Gastroesophageal sphincter (tissue), 4 donors: ENCODE results near the gene ACSM2B. TPM values are rescaled to one million over a fixed set of nuclear protein-coding genes. Genes with fewer than 3 reads are reported as not detected.

Experiments
- ATAC-seq: fragments of 150-250 bp; one replicate; pipeline ENCODE4 v1.9.1; 2016; ENCODE audit warnings: mild to moderate bottlenecking, moderate library complexity
- H3K27ac ChIP-seq, 4 donors: fragments of 200-600 bp; sonication (generic) in 3 of 4; 1 replicate in 3 of 4; 2 replicates in 1 of 4; pipeline ENCODE4 v1.5.1; 2016 to 2019
- H3K27me3 ChIP-seq: fragments of 200-600 bp; sonication (generic); one replicate; pipeline ENCODE4 v1.5.1; 2019
- H3K36me3 ChIP-seq, 2 donors: fragments of 200-600 bp; sonication (generic); one replicate each; pipeline ENCODE4 v1.5.1; 2019; ENCODE audit warnings: control low read depth in 1 of 2
- H3K4me1 ChIP-seq, 3 donors: fragments of 200-600 bp; sonication (generic); 1 replicate in 2 of 3; 2 replicates in 1 of 3; pipeline ENCODE4 v1.5.1; 2016 to 2019; ENCODE audit warnings: control low read depth in 2 of 3
- H3K4me3 ChIP-seq, 2 donors: fragments of 200-600 bp; sonication (generic); one replicate each; pipeline ENCODE4 v1.5.1; 2019; ENCODE audit warnings: mild to moderate bottlenecking in 1 of 2, moderate library complexity in 1 of 2
- H3K9me3 ChIP-seq, 3 donors: fragments of 200-600 bp; sonication (generic); one replicate each; pipeline ENCODE4 v1.5.1; 2017 to 2019; ENCODE audit warnings: control low read depth in 2 of 3
- CTCF ChIP-seq, 4 experiments: fragments of 200-600 bp in 2 of 4; fragments of 450-650 bp in 2 of 4; sonication (generic) in 1 of 4; IDR thresholded peaks; one replicate each; pipeline ENCODE4 v1.5.1; 2017 to 2019; ENCODE audit warnings: antibody characterized with exemption in 4 of 4, mild to moderate bottlenecking in 2 of 4, moderate library complexity in 2 of 4
- EP300 ChIP-seq: sonication (generic); formaldehyde crosslinking; IDR thresholded peaks from one replicate; pipeline ENCODE4 v1.6.1; 2017; ENCODE audit warnings: antibody characterized with exemption, mild to moderate bottlenecking
- POLR2A ChIP-seq, 2 donors: fragments of 450-650 bp; IDR thresholded peaks; one replicate each; pipeline ENCODE4 v1.6.1; 2017; ENCODE audit warnings: antibody characterized with exemption in 2 of 2, mild to moderate bottlenecking in 2 of 2, moderate library complexity in 1 of 2
- POLR2AphosphoS5 ChIP-seq: sonication (generic); formaldehyde crosslinking; IDR thresholded peaks from one replicate; pipeline ENCODE4 v1.6.1; 2017; ENCODE audit warnings: antibody characterized with exemption
- WGBS, 2 donors: methylation state at CpG; one replicate each; pipeline ENCODE4 v1.1.5; 2018; ENCODE audit warnings: low coverage in 1 of 2; 5-methylcytosine and 5-hydroxymethylcytosine counted together
- total RNA-seq, 4 donors: library from RNA; depleted of rRNA; stranded (reverse); fragments of >200 nt; gene quantifications; one replicate each; pipeline ENCODE4 v1.1.0, GENCODE V29; 2016

Gene ACSM2B
- total RNA-seq, 4 donors from 2014 or later: 0.13 TPM; not detected in 3

GRCh38 chr16:20620003-20620402 is 43.8 kb upstream of the ACSM2B start:
- Histone ChIP-seq H3K4me1 (peaks cover 0 to 1% (median 0%) of the 10 kb centered on the region in 3 donors), H3K27me3 (peaks cover 12% of the 10 kb centered on the region), H3K9me3 (no peaks in the 10 kb centered on the region), H3K36me3 (no peaks in the 10 kb centered on the region), H3K27ac (no peak overlapping the region), H3K4me3 (no peak overlapping the region)
- 73% methylated on average over 2 of the region's 2 CpGs; no CpG with 5 or more reads in 1 of the 2 donors for WGBS, 2 donors
- no peak for TF ChIP-seq POLR2A (IDR thresholded peaks at IDR 0.05)
- no peak for TF ChIP-seq CTCF (IDR thresholded peaks at IDR 0.05)
- TF ChIP-seq POLR2AphosphoS5: no peak
- no peak for TF ChIP-seq EP300
- ATAC-seq: no peak

GRCh38 chr16:20617271-20617670 is 41.1 kb upstream of the ACSM2B start:
- no peaks in the 10 kb centered on the region for H3K9me3 ChIP-seq
- H3K27ac ChIP-seq: no peak overlapping the region
- ATAC-seq: no peak
- H3K27me3 ChIP-seq: no peaks in the 10 kb centered on the region
- 36 to 40% methylated on average over 1 of the region's 1 CpG for WGBS, 2 donors
- no peak overlapping the region for H3K4me3 ChIP-seq
- H3K4me1 ChIP-seq: peaks cover 0 to 28% (median 0%) of the 10 kb centered on the region in 3 donors
- H3K36me3 ChIP-seq: no peaks in the 10 kb centered on the region
- TF ChIP-seq EP300 (no peak), CTCF (IDR thresholded peaks at IDR 0.05) (no peak), POLR2A (IDR thresholded peaks at IDR 0.05) (no peak), POLR2AphosphoS5 (no peak)

GRCh38 chr16:20614186-20615141 is 38.3 kb upstream of the ACSM2B start:
- Histone ChIP-seq H3K9me3 (no peaks in the 10 kb centered on the region), H3K4me1 (peaks cover 0 to 46% (median 4%) of the 10 kb centered on the region in 3 donors), H3K4me3 (no peak overlapping the region), H3K27me3 (no peaks in the 10 kb centered on the region), H3K36me3 (no peaks in the 10 kb centered on the region), H3K27ac (no peak overlapping the region)
- TF ChIP-seq EP300 (no peak), POLR2A (IDR thresholded peaks at IDR 0.05) (no peak)
- ATAC-seq: no peak
- WGBS, 2 donors: 25% methylated on average over 2 of the region's 3 CpGs; no CpG with 5 or more reads in 1 of the 2 donors

GRCh38 chr16:20613481-20614185 is 37.5 kb upstream of the ACSM2B start:
- Histone ChIP-seq H3K9me3 (no peaks in the 10 kb centered on the region), H3K4me3 (peak overlapping the region in 1 of 2 donors; percentile 0), H3K36me3 (no peaks in the 10 kb centered on the region), H3K27me3 (no peaks in the 10 kb centered on the region), H3K4me1 (peaks cover 0 to 46% (median 4%) of the 10 kb centered on the region in 3 donors), H3K27ac (peak overlapping the region in 2 of 4 donors; percentile 64 to 69)
- WGBS, 2 donors: 61 to 80% methylated on average over 2 to 5 of the region's 7 CpGs
- no peak for ATAC-seq
- TF ChIP-seq CTCF (IDR thresholded peaks at IDR 0.05) (no peak), EP300 (no peak), POLR2A (IDR thresholded peaks at IDR 0.05) (no peak)
